HEK293 (cell line): ENCODE data around the gene NEK3.

ENCODE experiments used
- CTCF ChIA-PET: fragments of 350-600 bp; formaldehyde crosslinking; extraction: SDS; loops from one replicate; lab custom pipeline; 2021; ENCODE audit warnings: antibody characterized with exemption; lab: Yijun Ruan, JAX
- POLR2A ChIA-PET: fragments of 300-600 bp; formaldehyde crosslinking; extraction: SDS; loops from one replicate; lab custom pipeline; 2020; ENCODE audit warnings: antibody characterized with exemption, inconsistent platforms; lab: Yijun Ruan, JAX
- H3K27ac ChIP-seq: fragments of 200-500 bp; sonication (Bioruptor generic); 2 replicates; pipeline ENCODE4 v1.5.1; 2014; ENCODE audit warnings: low read depth, low read length, control low read depth, inconsistent platforms; ENCODE audit errors: extremely low read depth
- H3K36me3 ChIP-seq, 2 experiments: fragments of 200-500 bp in 1 of 2; sonication (Bioruptor generic) in 1 of 2; 1 replicate in 1 of 2; 2 replicates in 1 of 2; pipeline ENCODE4 v1.5.1; 2014 to 2017; ENCODE audit warnings: inconsistent platforms in 2 of 2, low read length in 2 of 2; ENCODE audit not compliant: control insufficient read depth in 2 of 2, insufficient read depth in 1 of 2
- H3K4me1 ChIP-seq: fragments of 200-500 bp; sonication (Bioruptor generic); 2 replicates; pipeline ENCODE4 v1.5.1; 2014; ENCODE audit warnings: mild to moderate bottlenecking, low read length, inconsistent platforms; ENCODE audit not compliant: control insufficient read depth, insufficient read depth
- H3K4me3 ChIP-seq: 2 replicates; pipeline ENCODE4 v1.5.1; 2011; ENCODE audit warnings: low read depth, mild to moderate bottlenecking, control low read depth, low read length, moderate library complexity
- H3K9me3 ChIP-seq: fragments of 200-500 bp; sonication (Bioruptor generic); 2 replicates; pipeline ENCODE4 v1.5.1; 2014; ENCODE audit warnings: low read depth, low read length, inconsistent platforms; ENCODE audit not compliant: control insufficient read depth, insufficient read depth
- PATZ1 ChIP-seq: fragments of 450-650 bp; formaldehyde crosslinking; IDR thresholded peaks from 2 replicates; pipeline ENCODE4 v1.5.1; 2016; ENCODE audit warnings: missing biosample characterization, missing genetic modification characterization
- PRDM1 ChIP-seq: fragments of 450-650 bp; formaldehyde crosslinking; IDR thresholded peaks from 2 replicates; pipeline ENCODE4; 2016; ENCODE audit warnings: missing biosample characterization, missing genetic modification characterization
- PRDM2 ChIP-seq: fragments of 450-650 bp; formaldehyde crosslinking; IDR thresholded peaks from 2 replicates; pipeline ENCODE4 v1.5.1; 2016; ENCODE audit warnings: missing biosample characterization, missing genetic modification characterization, borderline replicate concordance
- SALL2 ChIP-seq: fragments of 450-650 bp; formaldehyde crosslinking; IDR thresholded peaks from 2 replicates; pipeline ENCODE4 v1.5.0; 2017; ENCODE audit warnings: missing biosample characterization, mild to moderate bottlenecking, missing genetic modification characterization, borderline replicate concordance
- ZBTB21 ChIP-seq: fragments of 450-650 bp; formaldehyde crosslinking; IDR thresholded peaks from 2 replicates; pipeline ENCODE4 v1.5.1; 2017; ENCODE audit warnings: missing biosample characterization, missing genetic modification characterization
- ZEB2 ChIP-seq: fragments of 450-650 bp; formaldehyde crosslinking; IDR thresholded peaks from 2 replicates; pipeline ENCODE4 v1.5.1; 2016; ENCODE audit warnings: missing biosample characterization, missing genetic modification characterization
- ZNF138 ChIP-seq: fragments of 450-650 bp; formaldehyde crosslinking; IDR thresholded peaks from 2 replicates; pipeline ENCODE4 v1.5.1; 2016; ENCODE audit warnings: missing biosample characterization, missing genetic modification characterization, borderline replicate concordance
- ZNF2 ChIP-seq: fragments of 450-650 bp; formaldehyde crosslinking; IDR thresholded peaks from 2 replicates; pipeline ENCODE4 v1.5.1; 2016; ENCODE audit warnings: missing biosample characterization, missing genetic modification characterization
- ZNF211 ChIP-seq: fragments of 450-650 bp; formaldehyde crosslinking; IDR thresholded peaks from 2 replicates; pipeline ENCODE4 v1.5.1; 2016; ENCODE audit warnings: low read depth, missing biosample characterization, missing genetic modification characterization
- ZNF324 ChIP-seq: fragments of 450-650 bp; formaldehyde crosslinking; IDR thresholded peaks from 2 replicates; pipeline ENCODE4 v1.5.1; 2016; ENCODE audit warnings: missing biosample characterization, missing genetic modification characterization
- ZNF335 ChIP-seq: fragments of 450-650 bp; formaldehyde crosslinking; conservative IDR thresholded peaks from 2 replicates; pipeline ENCODE4 v1.5.1; 2016; ENCODE audit warnings: missing biosample characterization, missing genetic modification characterization
- ZNF513 ChIP-seq: fragments of 450-650 bp; IDR thresholded peaks from 2 replicates; pipeline ENCODE4 v1.5.1; 2018; ENCODE audit warnings: missing biosample characterization, missing genetic modification characterization
- ZNF558 ChIP-seq: fragments of 450-650 bp; formaldehyde crosslinking; IDR thresholded peaks from 2 replicates; pipeline ENCODE4 v1.5.1; 2016; ENCODE audit warnings: missing biosample characterization, missing genetic modification characterization
- ZNF654 ChIP-seq: fragments of 450-650 bp; formaldehyde crosslinking; IDR thresholded peaks from 2 replicates; pipeline ENCODE4 v1.5.1; 2016; ENCODE audit warnings: low read depth, missing biosample characterization, missing genetic modification characterization
- ZNF658 ChIP-seq: fragments of 450-650 bp; formaldehyde crosslinking; IDR thresholded peaks from 2 replicates; pipeline ENCODE4; 2016; ENCODE audit warnings: missing biosample characterization, missing genetic modification characterization
- ZNF660 ChIP-seq: fragments of 450-650 bp; IDR thresholded peaks from 2 replicates; pipeline ENCODE4 v1.5.1; 2018; ENCODE audit warnings: missing biosample characterization, mild to moderate bottlenecking, missing genetic modification characterization
- ZNF791 ChIP-seq: fragments of 450-650 bp; formaldehyde crosslinking; IDR thresholded peaks from 2 replicates; pipeline ENCODE4 v1.5.1; 2016; ENCODE audit warnings: missing biosample characterization, missing genetic modification characterization
- TF ChIP-seq, protein P1 (sequence below): fragments of 450-650 bp; formaldehyde crosslinking; IDR thresholded peaks from 2 replicates; pipeline ENCODE4 v1.5.1; 2016; ENCODE audit warnings: missing biosample characterization, missing genetic modification characterization
- TF ChIP-seq, protein P2 (sequence below): fragments of 450-650 bp; formaldehyde crosslinking; IDR thresholded peaks from 2 replicates; pipeline ENCODE4 v1.5.1; 2016; ENCODE audit warnings: missing biosample characterization, missing genetic modification characterization

The NEK3 gene

DNA sequence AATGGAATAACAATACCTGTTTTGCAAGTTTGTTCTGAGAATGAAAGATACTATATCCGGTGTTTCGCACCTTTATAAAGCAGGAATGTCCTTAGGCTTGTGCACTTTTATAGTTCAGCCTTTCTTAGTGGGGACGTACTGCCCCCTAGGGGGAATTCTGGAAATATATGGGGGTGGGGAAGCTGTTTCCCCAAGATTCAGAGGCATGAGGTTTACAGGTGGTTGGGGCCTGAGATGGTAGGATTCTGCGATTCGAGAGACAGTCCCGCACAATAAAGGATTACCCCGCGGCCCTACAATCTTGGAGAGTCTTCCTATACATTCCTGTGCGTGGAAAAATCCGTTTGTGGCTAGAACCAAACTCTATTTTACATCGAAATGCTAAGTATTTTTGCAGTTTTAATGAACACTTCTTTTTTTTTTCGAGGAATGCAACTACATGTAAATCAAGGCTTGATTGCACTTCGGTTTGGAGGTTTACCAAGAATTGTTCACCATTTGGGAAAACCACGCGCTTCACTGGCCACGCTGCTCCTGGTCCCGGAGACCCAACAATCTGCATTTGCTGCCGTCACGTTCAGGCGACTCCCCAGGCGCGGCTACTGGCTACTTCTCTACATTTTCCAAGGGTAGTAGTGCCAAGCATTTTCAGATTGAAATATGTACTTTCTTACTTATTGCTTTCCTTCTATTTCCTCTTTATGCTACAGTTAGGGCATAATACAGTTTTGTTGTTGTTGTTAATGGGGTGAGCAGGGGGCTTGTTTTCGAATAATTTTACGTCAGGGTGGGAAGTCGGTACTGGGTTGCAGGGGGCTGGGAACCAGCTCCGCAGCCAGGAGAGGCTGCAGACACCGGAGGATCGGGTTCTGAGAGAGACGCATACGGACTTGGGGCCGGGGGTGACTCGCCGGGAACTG is 31.4 kb downstream of the NEK3 start (continued):
- 0 out of 2 replicates have a peak, but pooled peaks have one; percentile 14 for TF ChIP-seq ZNF558 (tag by site-specific recombination)
- peak; percentile 20; the same call in 1 of the 2 replicates for TF ChIP-seq ZEB2 (tag by site-specific recombination)
- TF ChIP-seq ZNF335 (tag by site-specific recombination): peak; percentile 69
- TF ChIP-seq PATZ1 (tag by site-specific recombination): peak; percentile 20
- no peak for TF ChIP-seq ZNF513
- TF ChIP-seq ZNF211 (tag by site-specific recombination): no peak
- TF ChIP-seq ZNF654 (tag by site-specific recombination): peak; percentile 82
- no peak for TF ChIP-seq SALL2 (tag by site-specific recombination)
- TF ChIP-seq, protein P1, sequence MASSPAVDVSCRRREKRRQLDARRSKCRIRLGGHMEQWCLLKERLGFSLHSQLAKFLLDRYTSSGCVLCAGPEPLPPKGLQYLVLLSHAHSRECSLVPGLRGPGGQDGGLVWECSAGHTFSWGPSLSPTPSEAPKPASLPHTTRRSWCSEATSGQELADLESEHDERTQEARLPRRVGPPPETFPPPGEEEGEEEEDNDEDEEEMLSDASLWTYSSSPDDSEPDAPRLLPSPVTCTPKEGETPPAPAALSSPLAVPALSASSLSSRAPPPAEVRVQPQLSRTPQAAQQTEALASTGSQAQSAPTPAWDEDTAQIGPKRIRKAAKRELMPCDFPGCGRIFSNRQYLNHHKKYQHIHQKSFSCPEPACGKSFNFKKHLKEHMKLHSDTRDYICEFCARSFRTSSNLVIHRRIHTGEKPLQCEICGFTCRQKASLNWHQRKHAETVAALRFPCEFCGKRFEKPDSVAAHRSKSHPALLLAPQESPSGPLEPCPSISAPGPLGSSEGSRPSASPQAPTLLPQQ: no peak
- TF ChIP-seq ZNF660 (tag by site-specific recombination): 0 out of 2 replicates have a peak, but pooled peaks have one; percentile 63
- TF ChIP-seq ZNF324 (tag by site-specific recombination): 0 out of 2 replicates have a peak, but pooled peaks have one; percentile 32
- no peak for TF ChIP-seq ZNF791 (tag by site-specific recombination)
- no peak for TF ChIP-seq PRDM2 (tag by site-specific recombination)
- TF ChIP-seq ZNF658 (tag by site-specific recombination): no peak

DNA sequence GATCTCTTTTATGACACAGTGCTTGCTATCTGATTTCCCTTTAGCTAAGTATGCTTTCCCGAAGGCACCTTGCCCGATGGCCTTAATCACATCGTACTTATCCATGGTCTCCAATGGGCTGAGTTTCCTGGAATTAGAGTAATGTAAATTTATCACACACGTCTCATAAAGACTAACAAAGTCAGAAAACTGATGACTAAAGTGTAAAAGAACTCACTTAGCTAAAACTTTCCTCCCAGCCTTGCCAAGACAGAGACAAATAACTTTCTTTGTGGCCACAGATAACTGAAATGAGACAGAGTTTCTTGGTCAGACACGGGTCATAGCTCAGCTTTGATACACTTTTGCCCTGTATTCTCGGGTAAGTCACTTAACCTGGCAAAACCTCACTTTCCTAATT is 32.0 kb downstream of the NEK3 start:
- Histone ChIP-seq H3K36me3 (peaks cover 0 to 16% of the 10 kb centered on the region in 2 experiments; a peak in 1 of 3 replicates), H3K9me3 (no peaks in the 10 kb centered on the region), H3K4me1 (no peaks in the 10 kb centered on the region), H3K27ac (no peak overlapping the region)
- ChIA-PET POLR2A (no interaction called here), CTCF (interaction anchor here (0.6 to 4.0 kb wide), 26 partner anchors 18 to 1002 kb away, joined by 3 to 30 read pairs (median 4); no protein-coding TSS in a partner anchor)
- TF ChIP-seq ZNF138 (no peak), PRDM1 (peak; percentile 77), ZBTB21 (tag by site-specific recombination) (no peak), ZNF2 (no peak)
- TF ChIP-seq, protein P2, sequence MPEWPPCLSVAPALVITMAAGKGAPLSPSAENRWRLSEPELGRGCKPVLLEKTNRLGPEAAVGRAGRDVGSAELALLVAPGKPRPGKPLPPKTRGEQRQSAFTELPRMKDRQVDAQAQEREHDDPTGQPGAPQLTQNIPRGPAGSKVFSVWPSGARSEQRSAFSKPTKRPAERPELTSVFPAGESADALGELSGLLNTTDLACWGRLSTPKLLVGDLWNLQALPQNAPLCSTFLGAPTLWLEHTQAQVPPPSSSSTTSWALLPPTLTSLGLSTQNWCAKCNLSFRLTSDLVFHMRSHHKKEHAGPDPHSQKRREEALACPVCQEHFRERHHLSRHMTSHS: no peak
- TF ChIP-seq, all 188 proteins: peak for 1
- no peak overlapping the region for H3K4me3 ChIP-seq
